Transverse colon (tissue), 4 donors: ENCODE measurements around the gene TENM4. TPM values are rescaled to one million over a fixed set of nuclear protein-coding genes. Genes with fewer than 3 reads are reported as not detected.

Source experiments
- DNase-seq: peaks from one replicate; pipeline ENCODE4 v3.0.0-alpha.2; 2019
- H3K27ac ChIP-seq, 4 donors: fragments of 200-600 bp; sonication (generic); 2 replicates each; pipeline ENCODE4 v1.5.1; 2016 to 2018; ENCODE audit warnings: inconsistent platforms in 4 of 4
- H3K27me3 ChIP-seq: fragments of 200-600 bp; sonication (generic); 2 replicates; pipeline ENCODE4 v1.5.1; 2017; ENCODE audit warnings: inconsistent platforms
- H3K36me3 ChIP-seq, 4 donors: fragments of 200-600 bp; sonication (generic); 2 replicates each; pipeline ENCODE4 v1.5.1; 2017 to 2019; ENCODE audit warnings: inconsistent platforms in 4 of 4
- H3K4me1 ChIP-seq, 4 donors: fragments of 200-600 bp; sonication (generic); 2 replicates each; pipeline ENCODE4 v1.5.1; 2017 to 2020; ENCODE audit warnings: inconsistent platforms in 4 of 4
- H3K4me3 ChIP-seq, 4 donors: fragments of 200-600 bp; sonication (generic); 1 replicate in 1 of 4; 2 replicates in 3 of 4; pipeline versions ENCODE4 v1.5.1 to v1.6.1; 2017 to 2019; ENCODE audit warnings: inconsistent platforms in 4 of 4
- H3K9me3 ChIP-seq, 2 donors: fragments of 200-600 bp; sonication (generic); 2 replicates each; pipeline ENCODE4 v1.5.1; 2017 to 2019; ENCODE audit warnings: inconsistent platforms in 2 of 2
- CTCF ChIP-seq, 5 experiments: fragments of 200-600 bp in 3 of 5; fragments of 450-650 bp in 2 of 5; sonication (generic) in 3 of 5; IDR thresholded peaks; 1 replicate in 2 of 5; 2 replicates in 3 of 5; pipeline ENCODE4 v1.5.1; 2016 to 2017; ENCODE audit warnings: antibody characterized with exemption in 5 of 5, inconsistent platforms in 3 of 5, mild to moderate bottlenecking in 2 of 5, moderate library complexity in 1 of 5
- EP300 ChIP-seq: sonication (generic); formaldehyde crosslinking; IDR thresholded peaks from one replicate; pipeline ENCODE4 v1.6.1; 2017; ENCODE audit warnings: antibody characterized with exemption, low read depth
- POLR2A ChIP-seq: fragments of 450-650 bp; IDR thresholded peaks from one replicate; pipeline ENCODE4 v1.6.1; 2016; ENCODE audit warnings: antibody characterized with exemption, mild to moderate bottlenecking, moderate library complexity
- POLR2AphosphoS5 ChIP-seq, 3 donors: sonication (generic); formaldehyde crosslinking; IDR thresholded peaks; one replicate each; pipeline ENCODE4 v1.6.1; 2016; ENCODE audit warnings: antibody characterized with exemption in 3 of 3
- WGBS, 2 donors: methylation state at CpG; one replicate each; pipeline ENCODE4 v1.1.5; 2018; ENCODE audit warnings: low coverage in 1 of 2; 5-methylcytosine and 5-hydroxymethylcytosine counted together
- in situ Hi-C, 4 donors: fragments of 200-750 bp; cut with MboI; loops; one replicate each; pipeline versions ENCODE4 v1.15.0 to v1.15.1; 2017; ENCODE audit warnings: low sequenced_read_pairs in 3 of 4, low pct_ligation_motif_present in 1 of 4, low pct_unique_long_range_greater_than_20kb in 1 of 4
- intact Hi-C: fragments of 100-400 bp; cut with DNase I; formaldehyde crosslinking; loops from one replicate; pipeline ENCODE4 v1.15.1; 2023; ENCODE audit warnings: low total_unique reads
- total RNA-seq, 4 donors: library from RNA; depleted of rRNA; stranded (reverse); fragments of >200 nt; gene quantifications; one replicate each; pipeline ENCODE4 v1.1.0, GENCODE V29; 2016

The TENM4 gene
- total RNA-seq, 4 donors from 2014 or later: 0.14 to 0.79 (median 0.39) TPM

- TF ChIP-seq EP300 (no peak), POLR2A (no peak), CTCF (IDR thresholded peaks at IDR 0.05) (no peak), POLR2AphosphoS5 (IDR thresholded peaks at IDR 0.05) (no peak)
- no peak overlapping the region for H3K4me3 ChIP-seq
- no peak for DNase-seq
- no peaks in the 10 kb centered on the region for H3K4me1 ChIP-seq
- in situ Hi-C loops (no loop called here), intact Hi-C loops (no loop called here)
- H3K36me3 ChIP-seq: no peaks in the 10 kb centered on the region
- H3K27me3 ChIP-seq: no peaks in the 10 kb centered on the region
- 36 to 51% methylated on average over 3 to 4 of the region's 4 CpGs for WGBS, 2 donors
- H3K9me3 ChIP-seq: no peaks in the 10 kb centered on the region
- no peak overlapping the region for H3K27ac ChIP-seq
Measured at GRCh38 chr11:79480864-79481263, 40.0 kb upstream of the TENM4 start.

- H3K4me1 ChIP-seq: no peaks in the 10 kb centered on the region
- intact Hi-C loops (no loop called here), in situ Hi-C loops (no loop called here)
- H3K36me3 ChIP-seq: no peaks in the 10 kb centered on the region
- TF ChIP-seq EP300 (no peak), POLR2A (no peak), CTCF (IDR thresholded peaks at IDR 0.05) (no peak), POLR2AphosphoS5 (IDR thresholded peaks at IDR 0.05) (no peak)
- no peak overlapping the region for H3K4me3 ChIP-seq
- H3K9me3 ChIP-seq: no peaks in the 10 kb centered on the region
- H3K27me3 ChIP-seq: no peaks in the 10 kb centered on the region
- DNase-seq: no peak
- H3K27ac ChIP-seq: no peak overlapping the region
- 84% methylated on average over 8 of the region's 8 CpGs; no CpG with 5 or more reads in 1 of the 2 donors for WGBS, 2 donors
Measured at GRCh38 chr11:79472819-79473529, 32.1 kb upstream of the TENM4 start.

- TF ChIP-seq POLR2AphosphoS5 (IDR thresholded peaks at IDR 0.05): no peak
- TF ChIP-seq CTCF (IDR thresholded peaks at IDR 0.05): no peak
- no peak for TF ChIP-seq EP300
- no peak for TF ChIP-seq POLR2A
- no peaks in the 10 kb centered on the region for H3K36me3 ChIP-seq
- no peak overlapping the region for H3K27ac ChIP-seq
- intact Hi-C loops: no loop called here
- in situ Hi-C loops: no loop called here
- no peaks in the 10 kb centered on the region for H3K9me3 ChIP-seq
- no peak overlapping the region for H3K4me3 ChIP-seq
- no peak for DNase-seq
- no peaks in the 10 kb centered on the region for H3K4me1 ChIP-seq
- 54 to 63% methylated on average over 4 to 7 of the region's 7 CpGs for WGBS, 2 donors
- H3K27me3 ChIP-seq: no peaks in the 10 kb centered on the region
Measured at GRCh38 chr11:79471071-79471844, 30.4 kb upstream of the TENM4 start.

GRCh38 chr11:79470161-79470560, 29.3 kb upstream of the TENM4 start:
- Histone ChIP-seq H3K4me3 (no peak overlapping the region), H3K4me1 (no peaks in the 10 kb centered on the region), H3K27ac (no peak overlapping the region), H3K27me3 (no peaks in the 10 kb centered on the region), H3K36me3 (no peaks in the 10 kb centered on the region), H3K9me3 (no peaks in the 10 kb centered on the region)
- intact Hi-C loops (no loop called here), in situ Hi-C loops (no loop called here)
- TF ChIP-seq EP300 (no peak), POLR2AphosphoS5 (IDR thresholded peaks at IDR 0.05) (no peak), CTCF (IDR thresholded peaks at IDR 0.05) (no peak), POLR2A (no peak)
- DNase-seq: no peak
- 33 to 40% methylated on average over 1 to 2 of the region's 2 CpGs for WGBS, 2 donors
